Suprapubic skin (tissue), 4 donors: ENCODE results near the gene TBX4. TPM values are rescaled to one million over a fixed set of nuclear protein-coding genes. Genes with fewer than 3 reads are reported as not detected.

Source experiments
- DNase-seq, 2 donors: peaks; one replicate each; pipeline ENCODE4 v3.0.0-alpha.2; 2019; ENCODE audit warnings: low spot score in 2 of 2
- H3K27ac ChIP-seq: fragments of 200-600 bp; sonication (generic); one replicate; pipeline ENCODE4 v1.5.1; 2019
- H3K27me3 ChIP-seq: fragments of 200-600 bp; sonication (generic); one replicate; pipeline ENCODE4 v1.5.1; 2019
- H3K36me3 ChIP-seq: fragments of 200-600 bp; sonication (generic); one replicate; pipeline ENCODE4 v1.5.1; 2019
- H3K4me1 ChIP-seq: fragments of 200-600 bp; sonication (generic); one replicate; pipeline ENCODE4 v1.5.1; 2019
- H3K4me3 ChIP-seq: fragments of 200-600 bp; sonication (generic); one replicate; pipeline ENCODE4 v1.5.1; 2019; ENCODE audit warnings: mild to moderate bottlenecking
- H3K9me3 ChIP-seq: fragments of 200-600 bp; sonication (generic); one replicate; pipeline ENCODE4 v1.5.1; 2019
- EP300 ChIP-seq: sonication (generic); formaldehyde crosslinking; IDR thresholded peaks from one replicate; pipeline ENCODE4 v1.6.1; 2017; ENCODE audit warnings: antibody characterized with exemption
- POLR2A ChIP-seq, 2 donors: fragments of 450-650 bp; IDR thresholded peaks; one replicate each; pipeline ENCODE4 v1.6.1; 2017; ENCODE audit warnings: antibody characterized with exemption in 2 of 2, mild to moderate bottlenecking in 2 of 2, moderate library complexity in 2 of 2
- POLR2AphosphoS5 ChIP-seq, 3 donors: sonication (generic); formaldehyde crosslinking; IDR thresholded peaks; one replicate each; pipeline ENCODE4 v1.6.1; 2017; ENCODE audit warnings: antibody characterized with exemption in 3 of 3
- WGBS: methylation state at CpG from one replicate; pipeline ENCODE4 v1.1.5; 2018; 5-methylcytosine and 5-hydroxymethylcytosine counted together
- total RNA-seq, 4 donors: library from RNA; depleted of rRNA; stranded (reverse); fragments of >200 nt; gene quantifications; one replicate each; pipeline ENCODE4 v1.1.0, GENCODE V29; 2016
- TF ChIP-seq, protein P1 (sequence below), 2 donors: fragments of 200-600 bp in 1 of 2; fragments of 450-650 bp in 1 of 2; sonication (generic) in 1 of 2; IDR thresholded peaks; one replicate each; pipeline ENCODE4 v1.5.1; 2016 to 2019; ENCODE audit warnings: antibody characterized with exemption in 2 of 2, mild to moderate bottlenecking in 1 of 2, moderate library complexity in 1 of 2

TBX4 gene
- total RNA-seq, 4 donors from 2014 or later, result 0.30 to 0.56 TPM; not detected in 2

DNA sequence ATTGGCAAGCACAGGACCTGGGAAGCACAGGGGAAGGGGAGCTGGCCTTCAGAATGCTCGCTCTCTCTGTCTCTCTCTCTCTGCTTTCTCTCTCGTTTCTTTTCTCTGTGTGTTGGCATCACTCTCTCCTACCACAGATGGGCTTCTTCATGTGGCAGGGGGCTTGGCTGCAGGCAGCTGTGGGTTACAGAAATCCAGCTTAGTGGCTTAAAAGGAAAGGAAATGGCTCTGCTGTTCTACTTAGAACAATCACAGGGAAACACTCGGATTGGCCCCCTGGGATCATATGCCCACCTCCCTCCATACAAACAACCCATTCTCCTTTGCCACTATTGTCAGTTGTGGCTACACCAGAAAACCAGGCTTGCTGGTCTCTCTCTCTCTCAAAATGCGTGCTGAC lies 32.2 kb upstream of the TBX4 start:
- Histone ChIP-seq H3K36me3 (no peaks in the 10 kb centered on the region), H3K4me1 (peaks cover 7% of the 10 kb centered on the region), H3K27ac (no peak overlapping the region), H3K27me3 (peaks cover 46% of the 10 kb centered on the region), H3K9me3 (no peaks in the 10 kb centered on the region), H3K4me3 (no peak overlapping the region)
- no peak for DNase-seq
- WGBS, result 61% methylated on average over 4 of the region's 4 CpGs
- TF ChIP-seq, protein P1, sequence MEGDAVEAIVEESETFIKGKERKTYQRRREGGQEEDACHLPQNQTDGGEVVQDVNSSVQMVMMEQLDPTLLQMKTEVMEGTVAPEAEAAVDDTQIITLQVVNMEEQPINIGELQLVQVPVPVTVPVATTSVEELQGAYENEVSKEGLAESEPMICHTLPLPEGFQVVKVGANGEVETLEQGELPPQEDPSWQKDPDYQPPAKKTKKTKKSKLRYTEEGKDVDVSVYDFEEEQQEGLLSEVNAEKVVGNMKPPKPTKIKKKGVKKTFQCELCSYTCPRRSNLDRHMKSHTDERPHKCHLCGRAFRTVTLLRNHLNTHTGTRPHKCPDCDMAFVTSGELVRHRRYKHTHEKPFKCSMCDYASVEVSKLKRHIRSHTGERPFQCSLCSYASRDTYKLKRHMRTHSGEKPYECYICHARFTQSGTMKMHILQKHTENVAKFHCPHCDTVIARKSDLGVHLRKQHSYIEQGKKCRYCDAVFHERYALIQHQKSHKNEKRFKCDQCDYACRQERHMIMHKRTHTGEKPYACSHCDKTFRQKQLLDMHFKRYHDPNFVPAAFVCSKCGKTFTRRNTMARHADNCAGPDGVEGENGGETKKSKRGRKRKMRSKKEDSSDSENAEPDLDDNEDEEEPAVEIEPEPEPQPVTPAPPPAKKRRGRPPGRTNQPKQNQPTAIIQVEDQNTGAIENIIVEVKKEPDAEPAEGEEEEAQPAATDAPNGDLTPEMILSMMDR (IDR thresholded peaks at IDR 0.05), result no peak
- TF ChIP-seq EP300, result no peak
- TF ChIP-seq POLR2AphosphoS5 (IDR thresholded peaks at IDR 0.05), result no peak
- no peak for TF ChIP-seq POLR2A (IDR thresholded peaks at IDR 0.05)

DNA sequence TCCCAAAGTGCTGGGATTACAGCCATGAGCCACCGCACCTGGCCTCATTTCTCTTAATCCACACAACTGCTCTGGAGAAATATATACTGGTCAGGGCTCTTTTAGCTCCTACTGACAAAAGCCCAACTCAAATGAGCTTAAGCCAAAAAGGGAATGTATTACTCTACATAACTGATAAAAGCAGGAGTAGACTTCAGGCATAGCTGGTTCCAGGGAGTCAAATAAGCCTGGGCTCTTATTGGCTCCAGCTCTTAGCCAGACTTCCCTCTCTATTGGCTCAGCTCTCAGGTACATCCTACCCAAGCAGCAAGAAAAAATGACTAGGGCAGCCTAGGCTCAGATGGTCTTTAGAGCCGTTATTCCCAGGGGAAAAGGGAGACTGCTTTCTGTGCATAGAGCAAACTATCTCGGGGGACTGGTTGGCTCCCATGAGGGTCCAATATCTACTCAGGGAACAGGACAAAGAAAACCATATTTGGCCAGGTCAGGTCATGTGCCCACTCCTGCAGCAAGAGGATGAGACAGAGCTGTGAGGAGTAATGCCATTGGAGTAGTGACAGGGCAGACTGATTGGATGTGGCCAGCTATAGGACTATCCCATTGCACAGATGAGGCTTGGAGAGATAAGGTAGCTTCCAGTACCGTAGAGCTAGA lies 31.4 kb upstream of the TBX4 start:
- H3K27ac ChIP-seq, result no peak overlapping the region
- peaks cover 51% of the 10 kb centered on the region for H3K27me3 ChIP-seq
- DNase-seq, result no peak
- TF ChIP-seq, protein P1 (IDR thresholded peaks at IDR 0.05), result no peak
- TF ChIP-seq POLR2A (IDR thresholded peaks at IDR 0.05) (no peak), POLR2AphosphoS5 (IDR thresholded peaks at IDR 0.05) (no peak)
- H3K9me3 ChIP-seq, result no peaks in the 10 kb centered on the region
- 87% methylated on average over 4 of the region's 4 CpGs for WGBS
- H3K36me3 ChIP-seq, result no peaks in the 10 kb centered on the region
- peaks cover 7% of the 10 kb centered on the region for H3K4me1 ChIP-seq
- H3K4me3 ChIP-seq, result no peak overlapping the region

DNA sequence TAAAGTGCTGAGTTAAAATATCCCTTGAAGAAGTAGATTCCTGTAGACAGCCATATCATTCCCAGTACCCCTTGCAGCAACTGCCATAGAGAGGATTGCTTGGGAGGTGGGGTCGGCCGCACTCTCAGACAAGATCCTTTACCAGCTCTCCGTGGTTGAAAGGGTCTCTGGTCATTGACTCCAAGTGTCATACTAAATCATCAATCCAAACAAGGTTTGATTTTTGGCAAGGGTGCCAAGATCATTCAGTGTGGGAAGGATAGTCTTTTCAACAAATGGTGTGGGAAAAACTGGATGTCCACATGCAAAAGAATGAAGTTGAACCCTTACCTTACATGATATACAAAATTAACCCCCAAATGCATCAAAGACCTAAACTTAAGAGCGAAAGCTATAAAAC lies 30.8 kb upstream of the TBX4 start:
- TF ChIP-seq POLR2AphosphoS5 (IDR thresholded peaks at IDR 0.05) (no peak), EP300 (no peak), POLR2A (IDR thresholded peaks at IDR 0.05) (no peak)
- TF ChIP-seq, protein P1 (IDR thresholded peaks at IDR 0.05), result no peak
- DNase-seq, result no peak
- Histone ChIP-seq H3K27ac (no peak overlapping the region), H3K36me3 (no peaks in the 10 kb centered on the region), H3K9me3 (no peaks in the 10 kb centered on the region), H3K4me1 (peaks cover 7% of the 10 kb centered on the region), H3K4me3 (no peak overlapping the region), H3K27me3 (peaks cover 51% of the 10 kb centered on the region)
- 84% methylated on average over 4 of the region's 4 CpGs for WGBS

DNA sequence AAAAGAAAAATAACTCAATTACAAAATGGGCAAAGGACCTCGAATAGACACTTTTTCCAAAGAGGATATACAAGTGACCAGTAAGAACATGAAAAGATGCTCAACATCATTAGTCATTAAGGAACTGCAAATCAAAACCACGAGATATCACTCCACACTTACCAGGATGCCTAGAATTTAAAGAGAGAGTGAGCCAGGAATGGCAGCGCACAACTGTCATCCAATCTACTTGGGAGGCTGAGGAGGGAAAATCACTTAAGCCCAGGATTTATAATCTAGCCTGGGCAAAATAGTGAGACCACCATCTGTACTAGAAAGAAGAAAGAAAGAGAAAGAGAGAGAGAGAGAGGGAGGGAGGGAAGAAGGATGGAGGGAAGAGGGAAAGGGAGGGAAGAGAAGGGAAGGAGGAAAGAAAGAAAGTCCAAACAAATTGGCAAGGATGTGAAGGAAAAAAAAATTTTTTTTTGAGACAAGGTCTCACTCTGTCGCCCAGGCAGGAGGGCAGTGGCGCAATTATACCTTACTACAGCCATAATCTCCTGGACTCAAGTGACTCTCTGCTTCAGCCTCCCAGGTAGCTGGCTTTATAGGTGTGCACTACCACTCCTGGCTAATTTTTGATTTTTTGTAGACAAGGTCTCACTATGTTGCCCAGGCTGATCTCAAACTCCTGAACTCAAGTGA lies 30.0 kb upstream of the TBX4 start:
- no peaks in the 10 kb centered on the region for H3K36me3 ChIP-seq
- peaks cover 56% of the 10 kb centered on the region for H3K27me3 ChIP-seq
- H3K4me3 ChIP-seq, result no peak overlapping the region
- no peak overlapping the region for H3K27ac ChIP-seq
- no peaks in the 10 kb centered on the region for H3K9me3 ChIP-seq
- 70% methylated on average over 5 of the region's 5 CpGs for WGBS
- TF ChIP-seq, protein P1 (IDR thresholded peaks at IDR 0.05), result no peak
- TF ChIP-seq POLR2AphosphoS5 (IDR thresholded peaks at IDR 0.05), result no peak
- no peak for TF ChIP-seq EP300
- no peak for TF ChIP-seq POLR2A (IDR thresholded peaks at IDR 0.05)
- no peaks in the 10 kb centered on the region for H3K4me1 ChIP-seq
- no peak for DNase-seq

DNA sequence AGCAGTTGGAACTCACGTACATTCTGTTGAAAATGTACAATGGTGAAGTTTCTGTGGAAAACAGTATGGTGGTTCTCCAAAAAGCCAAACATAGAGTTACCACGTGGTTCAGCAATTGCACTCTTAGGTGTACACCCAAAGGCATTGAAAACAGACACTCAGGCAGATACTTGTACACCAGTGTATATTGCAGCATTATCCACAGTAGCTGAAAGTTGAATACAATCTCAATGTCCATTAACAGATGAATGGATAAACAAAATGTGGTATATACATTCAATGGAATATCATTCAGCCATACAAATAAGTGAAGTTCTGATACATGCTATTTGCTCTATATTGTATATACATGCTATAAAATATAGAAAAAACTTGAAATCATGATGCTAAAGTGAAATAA lies 29.4 kb upstream of the TBX4 start:
- Histone ChIP-seq H3K9me3 (no peaks in the 10 kb centered on the region), H3K27me3 (peaks cover 56% of the 10 kb centered on the region), H3K27ac (no peak overlapping the region), H3K4me1 (no peaks in the 10 kb centered on the region), H3K4me3 (no peak overlapping the region), H3K36me3 (no peaks in the 10 kb centered on the region)
- 41% methylated on average over 2 of the region's 2 CpGs for WGBS
- no peak for TF ChIP-seq POLR2AphosphoS5 (IDR thresholded peaks at IDR 0.05)
- TF ChIP-seq, protein P1 (IDR thresholded peaks at IDR 0.05), result no peak
- TF ChIP-seq EP300, result no peak
- TF ChIP-seq POLR2A (IDR thresholded peaks at IDR 0.05), result no peak
- DNase-seq, result no peak
